ENCODE measurements around the gene MSMB.
A peak's percentile ranks its signal among the peaks of the same experiment; 100 is the strongest.

MSMB gene

GRCh38 chr10:46030091-46030937 is 15.8 kb downstream of the MSMB start, which contains the start of gene NCOA4:
Gene NCOA4, minus strand, starts transcription at chr10:46030623. Its CDS starts 13,943 bp downstream, at chr10:46016680.
- TF ChIP-seq, protein P1, sequence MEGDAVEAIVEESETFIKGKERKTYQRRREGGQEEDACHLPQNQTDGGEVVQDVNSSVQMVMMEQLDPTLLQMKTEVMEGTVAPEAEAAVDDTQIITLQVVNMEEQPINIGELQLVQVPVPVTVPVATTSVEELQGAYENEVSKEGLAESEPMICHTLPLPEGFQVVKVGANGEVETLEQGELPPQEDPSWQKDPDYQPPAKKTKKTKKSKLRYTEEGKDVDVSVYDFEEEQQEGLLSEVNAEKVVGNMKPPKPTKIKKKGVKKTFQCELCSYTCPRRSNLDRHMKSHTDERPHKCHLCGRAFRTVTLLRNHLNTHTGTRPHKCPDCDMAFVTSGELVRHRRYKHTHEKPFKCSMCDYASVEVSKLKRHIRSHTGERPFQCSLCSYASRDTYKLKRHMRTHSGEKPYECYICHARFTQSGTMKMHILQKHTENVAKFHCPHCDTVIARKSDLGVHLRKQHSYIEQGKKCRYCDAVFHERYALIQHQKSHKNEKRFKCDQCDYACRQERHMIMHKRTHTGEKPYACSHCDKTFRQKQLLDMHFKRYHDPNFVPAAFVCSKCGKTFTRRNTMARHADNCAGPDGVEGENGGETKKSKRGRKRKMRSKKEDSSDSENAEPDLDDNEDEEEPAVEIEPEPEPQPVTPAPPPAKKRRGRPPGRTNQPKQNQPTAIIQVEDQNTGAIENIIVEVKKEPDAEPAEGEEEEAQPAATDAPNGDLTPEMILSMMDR (IDR thresholded peaks at IDR 0.05) = peak; percentile 52
- Mint-ChIP-seq H3K27me3 (ENCODE audit: low read depth, poor library complexity) (no peaks in the 10 kb centered on the region), H3K4me3 (peak within 1 kb of the TSS; percentile 96), H3K9me3 (no peaks in the 10 kb centered on the region), H3K36me3 (ENCODE audit: low read depth) (no peaks in the 10 kb centered on the region), H3K27ac (peak within 1 kb of the TSS; percentile 57), H3K4me1 (peaks cover 51% of the 10 kb centered on the region)
- peak; percentile 95 for DNase-seq

DNA sequence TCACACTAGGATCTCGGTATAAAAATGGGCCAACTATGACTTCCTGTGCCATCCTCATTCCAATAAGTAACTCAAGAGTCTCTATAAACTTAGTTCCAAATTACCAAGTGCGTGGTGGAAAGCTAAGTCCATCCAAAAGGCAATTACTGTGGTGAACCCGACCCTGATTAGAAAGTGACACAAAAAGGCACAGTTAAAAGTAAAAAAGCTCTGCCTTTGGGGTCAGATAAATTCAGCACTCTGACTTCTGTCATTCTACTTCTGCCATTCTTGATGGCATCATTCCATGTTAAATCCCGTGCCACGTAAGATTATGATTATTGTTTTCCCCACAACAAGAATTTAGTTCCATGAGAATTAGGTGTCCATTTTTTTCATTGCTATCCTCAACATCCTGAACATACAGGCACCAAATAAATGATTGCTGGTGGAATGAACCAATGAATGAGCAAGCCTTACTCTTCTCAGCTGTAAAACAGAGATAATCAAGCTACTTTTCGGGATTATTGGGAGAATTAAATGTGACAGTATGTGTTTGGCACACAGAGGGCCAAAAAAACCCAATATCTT is 16.5 kb downstream of the MSMB start:
- H3K27me3 Mint-ChIP-seq (ENCODE audit: low read depth, poor library complexity) = no peaks in the 10 kb centered on the region
- H3K27ac Mint-ChIP-seq = peak overlapping the region; percentile 57
- TF ChIP-seq, protein P1 (IDR thresholded peaks at IDR 0.05) = no peak
- no peak for DNase-seq
- H3K4me1 Mint-ChIP-seq = peaks cover 55% of the 10 kb centered on the region
- H3K4me3 Mint-ChIP-seq = peak overlapping the region; percentile 96
- H3K9me3 Mint-ChIP-seq = no peaks in the 10 kb centered on the region
- H3K36me3 Mint-ChIP-seq (ENCODE audit: low read depth) = no peaks in the 10 kb centered on the region

DNA sequence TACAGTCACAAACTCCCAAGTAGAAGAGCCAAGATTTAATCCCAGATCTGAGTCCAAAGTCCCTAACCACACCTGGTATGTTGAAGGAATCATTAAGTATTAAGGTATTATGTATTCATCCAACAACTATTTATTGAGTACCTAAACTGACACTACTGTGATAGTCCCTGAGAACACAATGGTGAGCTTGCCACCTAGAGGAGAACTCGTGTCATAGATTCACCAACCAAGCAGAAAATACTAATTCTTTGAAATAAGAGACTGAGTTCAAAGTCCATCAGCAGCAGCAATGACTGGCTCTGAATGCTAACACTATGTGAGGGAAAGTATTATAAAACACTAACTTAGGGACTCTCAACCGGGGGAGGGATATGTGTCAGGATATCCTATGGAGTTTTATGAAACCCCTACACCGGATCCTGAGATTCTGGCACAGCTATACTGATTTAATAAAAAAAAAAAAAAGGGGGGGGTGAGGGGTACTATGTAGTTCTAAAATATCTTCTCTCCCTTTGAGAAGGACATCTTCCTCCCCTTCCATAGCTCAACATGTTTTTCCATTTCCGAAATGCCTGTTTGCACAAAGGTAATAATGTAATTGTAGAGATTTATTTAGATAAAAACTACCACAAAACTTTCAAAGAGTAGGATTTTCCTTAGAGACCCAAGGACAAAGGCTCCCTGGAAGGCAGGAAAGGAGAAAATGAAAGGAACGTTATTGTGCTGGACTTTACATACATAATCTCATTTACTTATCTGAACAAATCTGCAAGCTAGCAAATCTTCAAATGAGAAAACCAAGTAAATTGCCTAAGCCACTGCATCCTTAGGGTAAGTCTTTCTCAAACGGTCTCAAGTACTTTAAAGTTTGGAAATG is 17.2 kb downstream of the MSMB start:
- no peak for DNase-seq
- TF ChIP-seq, protein P1 (IDR thresholded peaks at IDR 0.05) = peak; percentile 66
- no peaks in the 10 kb centered on the region for H3K9me3 Mint-ChIP-seq
- H3K36me3 Mint-ChIP-seq (ENCODE audit: low read depth) = no peaks in the 10 kb centered on the region
- H3K4me3 Mint-ChIP-seq = peak overlapping the region; percentile 96
- peaks cover 61% of the 10 kb centered on the region for H3K4me1 Mint-ChIP-seq
- no peaks in the 10 kb centered on the region for H3K27me3 Mint-ChIP-seq (ENCODE audit: low read depth, poor library complexity)
- peak overlapping the region; percentile 61 for H3K27ac Mint-ChIP-seq

- H3K9me3 Mint-ChIP-seq = no peaks in the 10 kb centered on the region
- TF ChIP-seq, protein P1 (IDR thresholded peaks at IDR 0.05) = no peak
- peaks cover 73% of the 10 kb centered on the region for H3K4me1 Mint-ChIP-seq
- no peak overlapping the region for H3K27ac Mint-ChIP-seq
- H3K36me3 Mint-ChIP-seq (ENCODE audit: low read depth) = peaks cover 5% of the 10 kb centered on the region
- no peak overlapping the region for H3K4me3 Mint-ChIP-seq
- DNase-seq = no peak
- H3K27me3 Mint-ChIP-seq (ENCODE audit: low read depth, poor library complexity) = no peaks in the 10 kb centered on the region
These were observed 20.0 kb downstream of the MSMB start for GRCh38 chr10:46026106-46026505.

DNA sequence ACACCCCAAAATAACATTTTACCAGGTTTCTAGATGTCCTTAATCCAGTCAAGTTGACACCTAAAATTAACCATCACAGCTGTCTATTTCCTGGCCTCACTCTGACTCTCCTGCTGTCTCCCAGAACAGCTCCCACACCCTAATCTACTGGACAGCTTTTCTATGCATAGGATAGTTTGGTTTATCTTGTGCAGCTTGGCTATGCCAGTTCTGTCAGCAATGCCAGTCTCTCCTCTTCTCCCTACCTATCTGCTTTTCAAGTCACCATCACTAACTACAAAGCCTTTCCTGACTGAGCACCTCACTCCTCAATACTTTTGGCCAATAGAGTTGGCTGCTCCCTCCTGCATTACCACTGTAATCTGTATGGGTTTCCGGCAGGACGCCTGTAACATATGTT is 20.7 kb downstream of the MSMB start:
- Mint-ChIP-seq H3K9me3 (no peaks in the 10 kb centered on the region), H3K4me1 (peaks cover 75% of the 10 kb centered on the region), H3K27me3 (ENCODE audit: low read depth, poor library complexity) (no peaks in the 10 kb centered on the region), H3K4me3 (peak overlapping the region; percentile 21), H3K27ac (peak overlapping the region; percentile 26), H3K36me3 (ENCODE audit: low read depth) (peaks cover 5% of the 10 kb centered on the region)
- TF ChIP-seq, protein P1 (IDR thresholded peaks at IDR 0.05) = no peak
- DNase-seq = no peak
